Caco-2 (cell line): Measurements from ENCODE around the gene SEMA6B. TPM values are rescaled to one million over a fixed set of nuclear protein-coding genes. Genes with fewer than 3 reads are reported as not detected.

Experiments
- BruUV-seq: library from RNA; stranded (reverse); fragments of 400-500 nt; replicated peaks from 2 replicates; lab custom pipeline; 2021; lab: Mats Ljungman, UMichigan
- CTCF ChIA-PET: fragments of 300-600 bp; sonication (Branson Sonifier 250); formaldehyde crosslinking; loops from one replicate; lab custom pipeline; 2022; ENCODE audit warnings: antibody characterized with exemption; lab: Charles Lee
- POLR2A ChIA-PET: fragments of 300-600 bp; sonication (Branson Sonifier 250); formaldehyde crosslinking; loops from one replicate; lab custom pipeline; 2022; ENCODE audit warnings: antibody characterized with exemption; lab: Charles Lee
- DNase-seq, 2 experiments: peaks; one replicate each; pipeline versions ENCODE4 v3.0.0 to v3.0.0-alpha.2; 2020 to 2022
- H3K27me3 ChIP-seq: replicated peaks from 2 replicates; pipeline ENCODE4 v1.6.0; 2011; ENCODE audit warnings: low read length; ENCODE audit not compliant: control insufficient read depth, insufficient read depth
- H3K36me3 ChIP-seq: 2 replicates; pipeline ENCODE4 v1.5.1; 2011; ENCODE audit warnings: low read length; ENCODE audit not compliant: control insufficient read depth, insufficient read depth
- H3K4me1 ChIP-seq: fragments of 250-450 bp; sonication (Bioruptor Pico); 2 replicates; pipeline ENCODE4 v1.5.1; 2020; ENCODE audit warnings: mild to moderate bottlenecking
- H3K4me3 ChIP-seq: 2 replicates; pipeline ENCODE4 v1.5.1; 2011; ENCODE audit warnings: low read depth, mild to moderate bottlenecking, control low read depth, low read length
- H3K9me3 ChIP-seq: fragments of 250-450 bp; sonication (Bioruptor Pico); 2 replicates; pipeline ENCODE4 v1.5.1; 2020; ENCODE audit warnings: mild to moderate bottlenecking, moderate library complexity
- H3K27ac Mint-ChIP-seq: one replicate; pipeline ENCODE4 v1.8.0; 2022; ENCODE audit warnings: mixed read lengths; ENCODE audit not compliant: unreplicated experiment
- H3K27me3 Mint-ChIP-seq: one replicate; pipeline ENCODE4 v1.8.0; 2022; ENCODE audit warnings: mixed read lengths; ENCODE audit not compliant: insufficient read depth, unreplicated experiment
- H3K36me3 Mint-ChIP-seq: one replicate; pipeline ENCODE4 v1.8.0; 2022; ENCODE audit warnings: mild to moderate bottlenecking, mixed read lengths; ENCODE audit not compliant: insufficient read depth, unreplicated experiment
- H3K4me1 Mint-ChIP-seq: one replicate; pipeline ENCODE4 v1.8.0; 2022; ENCODE audit warnings: low read depth, mixed read lengths; ENCODE audit not compliant: unreplicated experiment
- H3K4me3 Mint-ChIP-seq: one replicate; pipeline ENCODE4 v1.8.0; 2022; ENCODE audit warnings: mild to moderate bottlenecking, moderate library complexity, mixed read lengths; ENCODE audit not compliant: unreplicated experiment
- H3K9me3 Mint-ChIP-seq: one replicate; pipeline ENCODE4 v1.8.0; 2022; ENCODE audit warnings: mixed read lengths; ENCODE audit not compliant: unreplicated experiment
- intact Hi-C: fragments of 100-400 bp; cut with micrococcal nuclease; formaldehyde crosslinking; loops from one replicate; pipeline ENCODE4 v1.10.0; 2022; ENCODE audit not compliant: unreplicated experiment
- total RNA-seq: library from RNA; stranded (reverse); gene quantifications from 2 replicates; pipeline ENCODE4 v1.2.3, GENCODE V29; 2022
- TF ChIP-seq, protein P1 (sequence below), 2 experiments: fragments of 200-600 bp in 1 of 2; IDR thresholded peaks; 1 replicate in 1 of 2; 2 replicates in 1 of 2; pipeline versions ENCODE4 v1.5.1 to v1.8.0; 2011 to 2022; ENCODE audit warnings: antibody characterized with exemption in 1 of 2, control low read depth in 1 of 2, inconsistent platforms in 1 of 2, low read depth in 1 of 2, low read length in 1 of 2, mild to moderate bottlenecking in 1 of 2, moderate library complexity in 1 of 2; ENCODE audit not compliant: insufficient read depth in 1 of 2, severe bottlenecking in 1 of 2, unreplicated experiment in 1 of 2

The SEMA6B gene
- total RNA-seq, 1 experiment from 2014 or later = 0.39 TPM

DNA sequence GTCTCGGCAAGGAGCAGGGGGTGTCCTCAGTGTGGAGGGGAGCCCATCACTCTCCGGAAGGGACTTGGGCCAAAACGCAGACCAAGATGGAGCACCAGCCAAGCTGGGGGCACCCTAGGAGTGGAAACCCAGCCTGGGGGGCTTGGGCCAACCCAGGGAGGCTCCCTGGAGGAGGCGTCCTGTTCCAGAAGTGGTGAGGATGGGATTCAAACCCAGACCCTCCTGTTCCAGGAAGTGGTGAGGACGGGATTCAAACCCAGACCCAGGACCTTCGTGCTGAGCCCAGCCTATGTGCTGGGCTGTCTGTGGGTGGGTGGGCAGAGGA lies 40.4 kb downstream of the SEMA6B start:
- no peaks in the 10 kb centered on the region for H3K27me3 Mint-ChIP-seq
- H3K4me1 ChIP-seq = peaks cover 16% of the 10 kb centered on the region
- no TSS peak for BruUV-seq

DNA sequence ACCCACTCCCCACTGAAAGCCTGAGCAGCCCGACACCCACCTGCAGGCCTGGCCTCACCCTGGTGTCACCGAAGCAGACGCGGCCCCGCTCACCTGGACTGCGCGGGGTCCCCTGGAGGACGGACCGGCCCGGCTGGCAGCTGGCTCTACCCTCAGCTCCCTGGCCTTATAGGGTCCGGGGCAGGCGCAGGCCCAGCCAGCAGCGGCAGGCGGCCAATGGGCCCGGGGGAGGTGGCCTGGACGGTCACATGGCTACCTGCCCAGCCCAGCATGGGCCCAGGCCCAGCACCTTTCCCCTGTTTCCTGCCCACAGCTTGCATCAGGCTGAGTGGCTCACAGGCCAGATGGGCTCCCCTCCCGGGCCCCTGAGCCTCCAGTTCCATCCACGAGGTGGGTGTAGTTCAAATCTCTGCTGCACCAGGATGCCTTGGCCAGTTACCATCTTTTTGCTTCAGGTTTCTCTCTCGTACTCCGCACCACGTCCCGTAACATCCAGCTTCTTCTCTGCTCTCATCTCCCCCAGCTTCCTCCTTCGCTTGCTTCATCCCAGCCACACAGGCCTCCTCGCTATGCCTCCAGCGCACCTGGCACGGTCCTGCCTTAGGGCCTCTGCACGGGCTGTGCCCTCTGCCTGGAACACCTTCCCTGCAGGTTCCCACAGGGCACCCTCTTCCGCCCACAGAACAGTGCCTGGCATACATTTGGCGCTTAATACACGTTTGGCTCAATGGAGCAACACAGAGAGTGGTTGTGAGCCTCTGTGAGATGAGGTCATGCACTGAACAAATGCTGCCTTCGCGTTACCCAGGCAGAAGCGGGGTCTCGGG lies 40.9 kb downstream of the SEMA6B start, which contains the start of gene PLIN4:
Gene PLIN4 (minus strand): TSS at position 142 of the 827 bp plus-strand sequence. CDS start 214 bp downstream, outside the sequence.
- ChIA-PET CTCF (no interaction called here), POLR2A (no interaction called here)
- no peak within 1 kb of the TSS for H3K27ac Mint-ChIP-seq
- Histone ChIP-seq H3K27me3 (no peaks in the 10 kb centered on the region), H3K4me3 (no peak within 1 kb of the TSS), H3K4me1 (peaks cover 16% of the 10 kb centered on the region), H3K9me3 (no peaks in the 10 kb centered on the region), H3K36me3 (no peaks in the 10 kb centered on the region)
- BruUV-seq = no TSS peak
- DNase-seq = no peak
- TF ChIP-seq, protein P1, sequence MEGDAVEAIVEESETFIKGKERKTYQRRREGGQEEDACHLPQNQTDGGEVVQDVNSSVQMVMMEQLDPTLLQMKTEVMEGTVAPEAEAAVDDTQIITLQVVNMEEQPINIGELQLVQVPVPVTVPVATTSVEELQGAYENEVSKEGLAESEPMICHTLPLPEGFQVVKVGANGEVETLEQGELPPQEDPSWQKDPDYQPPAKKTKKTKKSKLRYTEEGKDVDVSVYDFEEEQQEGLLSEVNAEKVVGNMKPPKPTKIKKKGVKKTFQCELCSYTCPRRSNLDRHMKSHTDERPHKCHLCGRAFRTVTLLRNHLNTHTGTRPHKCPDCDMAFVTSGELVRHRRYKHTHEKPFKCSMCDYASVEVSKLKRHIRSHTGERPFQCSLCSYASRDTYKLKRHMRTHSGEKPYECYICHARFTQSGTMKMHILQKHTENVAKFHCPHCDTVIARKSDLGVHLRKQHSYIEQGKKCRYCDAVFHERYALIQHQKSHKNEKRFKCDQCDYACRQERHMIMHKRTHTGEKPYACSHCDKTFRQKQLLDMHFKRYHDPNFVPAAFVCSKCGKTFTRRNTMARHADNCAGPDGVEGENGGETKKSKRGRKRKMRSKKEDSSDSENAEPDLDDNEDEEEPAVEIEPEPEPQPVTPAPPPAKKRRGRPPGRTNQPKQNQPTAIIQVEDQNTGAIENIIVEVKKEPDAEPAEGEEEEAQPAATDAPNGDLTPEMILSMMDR (IDR thresholded peaks at IDR 0.05; ENCODE audit: insufficient read depth in 1 of 2, low read depth in 1 of 2, low read length in 1 of 2, severe bottlenecking in 1 of 2, unreplicated experiment in 1 of 2) = no peak
- no peak within 1 kb of the TSS for H3K4me3 Mint-ChIP-seq
- H3K27me3 Mint-ChIP-seq = no peaks in the 10 kb centered on the region
- H3K4me1 Mint-ChIP-seq = peaks cover 14% of the 10 kb centered on the region
- no peaks in the 10 kb centered on the region for H3K36me3 Mint-ChIP-seq
- intact Hi-C loops = no loop called here
- H3K9me3 Mint-ChIP-seq = no peaks in the 10 kb centered on the region

More for the DNA sequence above, 40.4 kb downstream of the SEMA6B start:
- no peaks in the 10 kb centered on the region for H3K9me3 Mint-ChIP-seq
- no peak overlapping the region for H3K4me3 Mint-ChIP-seq
- H3K4me3 ChIP-seq = no peak overlapping the region
- intact Hi-C loops = no loop called here
- H3K9me3 ChIP-seq = no peaks in the 10 kb centered on the region
- H3K27ac Mint-ChIP-seq = no peak overlapping the region
- no peaks in the 10 kb centered on the region for H3K36me3 ChIP-seq
- DNase-seq = no peak
- TF ChIP-seq, protein P1 (IDR thresholded peaks at IDR 0.05; ENCODE audit: insufficient read depth in 1 of 2, low read depth in 1 of 2, low read length in 1 of 2, severe bottlenecking in 1 of 2, unreplicated experiment in 1 of 2) = no peak
- ChIA-PET CTCF (no interaction called here), POLR2A (no interaction called here)
- no peaks in the 10 kb centered on the region for H3K27me3 ChIP-seq
- H3K4me1 Mint-ChIP-seq = peaks cover 14% of the 10 kb centered on the region
- no peaks in the 10 kb centered on the region for H3K36me3 Mint-ChIP-seq

DNA sequence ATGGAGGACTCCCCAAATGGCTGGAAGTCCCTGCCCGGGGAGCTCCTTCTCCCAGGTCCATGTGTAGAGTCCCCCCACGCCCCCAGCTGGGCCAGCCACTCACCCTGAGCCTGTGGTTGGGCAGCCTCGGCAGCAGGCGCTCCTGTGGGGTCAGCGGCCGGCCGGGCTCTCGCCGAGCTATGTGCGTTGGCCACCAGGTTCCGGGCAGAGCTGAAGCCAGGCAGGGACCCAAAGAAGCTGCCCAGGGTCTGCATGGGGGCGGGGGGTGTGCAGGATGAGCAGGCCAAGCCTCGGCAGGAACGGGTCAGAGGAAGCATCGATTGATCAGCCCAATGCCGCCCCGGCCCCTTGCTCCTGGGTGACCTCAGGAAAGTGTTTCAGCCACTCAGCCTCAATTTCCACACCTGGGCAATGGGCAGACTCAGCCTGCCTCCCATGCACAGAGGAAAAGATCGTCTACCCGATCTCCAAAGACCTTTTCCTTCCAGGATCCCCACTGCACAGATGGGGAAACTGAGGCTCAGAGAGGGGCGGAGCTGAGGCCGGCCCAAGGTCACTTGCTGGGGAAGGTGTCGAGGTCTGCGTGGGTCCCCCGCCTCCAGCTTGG lies 41.9 kb downstream of the SEMA6B start:
- TF ChIP-seq, protein P1 (IDR thresholded peaks at IDR 0.05; ENCODE audit: insufficient read depth in 1 of 2, low read depth in 1 of 2, low read length in 1 of 2, severe bottlenecking in 1 of 2, unreplicated experiment in 1 of 2) = no peak
- Mint-ChIP-seq H3K36me3 (no peaks in the 10 kb centered on the region), H3K9me3 (no peaks in the 10 kb centered on the region), H3K4me1 (peaks cover 14% of the 10 kb centered on the region), H3K27ac (no peak overlapping the region), H3K27me3 (no peaks in the 10 kb centered on the region), H3K4me3 (no peak overlapping the region)
- Histone ChIP-seq H3K36me3 (no peaks in the 10 kb centered on the region), H3K4me1 (peaks cover 16% of the 10 kb centered on the region), H3K9me3 (no peaks in the 10 kb centered on the region), H3K27me3 (no peaks in the 10 kb centered on the region), H3K4me3 (no peak overlapping the region)
- DNase-seq = no peak
- intact Hi-C loops = no loop called here
- BruUV-seq = no TSS peak
- ChIA-PET CTCF (no interaction called here), POLR2A (no interaction called here)
